NOMO-1 treated with dmso at 0.1 percent for 144 hours (cell line): ENCODE results near the gene ALOX12B.
"Not testable (repeated sequence)": the region's sequence is repeated elsewhere in the genome, so short reads cannot be mapped to it uniquely, and the experiment has no call there.

Experiments
- DNase-seq: peaks from one replicate; lab custom pipeline; 2025; ENCODE audit not compliant: unreplicated experiment; lab: John Stamatoyannopoulos, UW

ALOX12B gene

DNA sequence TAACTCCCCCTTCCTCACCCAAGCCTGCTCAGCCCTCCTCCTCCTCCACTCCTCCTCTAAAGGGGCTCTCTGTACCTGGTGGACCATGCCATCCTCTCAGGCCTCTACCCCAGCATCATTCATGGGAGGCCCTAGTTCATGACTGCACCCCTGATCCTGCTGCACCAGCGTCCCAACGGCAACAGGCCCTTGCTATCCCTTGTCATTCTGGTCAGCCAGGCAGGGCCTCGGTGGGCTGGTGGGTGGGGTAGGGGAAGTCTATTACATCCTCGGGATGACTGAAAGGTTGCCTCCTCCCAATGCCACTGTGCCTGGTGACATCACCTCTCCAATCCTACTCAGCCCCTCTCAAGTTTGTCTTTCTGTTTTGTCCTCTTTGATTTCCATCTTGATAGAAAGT lies 19.7 kb downstream of the ALOX12B start:
- DNase-seq: no peak

DNA sequence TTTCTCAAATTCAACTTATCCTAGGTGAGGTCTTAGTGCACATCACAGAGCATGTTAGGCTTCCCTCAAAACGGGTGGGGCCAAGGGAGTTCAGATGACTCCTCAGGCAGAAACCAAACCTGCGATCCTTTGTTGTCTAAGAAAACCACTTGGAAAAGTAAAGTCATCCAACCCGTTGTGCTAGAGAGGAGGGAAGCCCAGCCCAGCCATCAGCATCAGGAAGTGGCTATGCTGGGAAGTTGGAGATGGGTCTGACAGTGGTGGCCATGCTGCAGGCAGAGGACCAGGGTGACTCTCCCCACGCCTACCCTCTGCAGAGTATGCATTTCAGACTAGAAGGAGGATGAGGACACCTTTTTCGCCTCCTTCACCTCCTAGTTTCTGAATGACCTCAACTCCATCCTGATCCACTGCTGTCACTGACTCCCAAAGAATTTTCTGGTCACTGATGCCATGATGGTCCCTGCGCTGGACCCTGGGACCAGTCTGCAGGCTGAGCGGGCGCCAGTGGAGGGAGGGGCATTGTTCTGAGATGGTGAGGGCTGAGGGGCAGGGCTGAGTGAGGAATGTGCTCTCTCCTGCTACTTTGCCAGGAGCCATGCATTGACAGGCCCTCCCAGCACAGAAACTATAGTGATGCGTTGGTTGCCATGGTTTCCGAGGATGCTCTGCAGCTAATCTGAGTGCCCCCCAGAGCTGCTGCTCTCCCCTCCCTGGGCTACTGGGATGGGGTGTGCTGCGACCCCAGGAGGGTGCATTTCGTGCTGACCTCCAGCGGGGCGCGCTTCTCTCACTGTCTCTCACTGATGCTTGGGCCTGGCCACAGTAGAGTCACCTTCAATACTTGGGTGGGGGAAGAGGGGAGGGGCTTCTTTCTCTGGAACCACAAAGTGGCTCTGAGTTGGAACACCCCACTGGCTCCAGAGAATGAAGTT lies 20.4 kb downstream of the ALOX12B start:
- no peak for DNase-seq

GRCh38 chr17:8064561-8065019 lies 22.9 kb downstream of the ALOX12B start:
- DNase-seq: no peak

- no peak for DNase-seq
Observed at GRCh38 chr17:8063761-8064534, 23.6 kb downstream of the ALOX12B start.

DNA sequence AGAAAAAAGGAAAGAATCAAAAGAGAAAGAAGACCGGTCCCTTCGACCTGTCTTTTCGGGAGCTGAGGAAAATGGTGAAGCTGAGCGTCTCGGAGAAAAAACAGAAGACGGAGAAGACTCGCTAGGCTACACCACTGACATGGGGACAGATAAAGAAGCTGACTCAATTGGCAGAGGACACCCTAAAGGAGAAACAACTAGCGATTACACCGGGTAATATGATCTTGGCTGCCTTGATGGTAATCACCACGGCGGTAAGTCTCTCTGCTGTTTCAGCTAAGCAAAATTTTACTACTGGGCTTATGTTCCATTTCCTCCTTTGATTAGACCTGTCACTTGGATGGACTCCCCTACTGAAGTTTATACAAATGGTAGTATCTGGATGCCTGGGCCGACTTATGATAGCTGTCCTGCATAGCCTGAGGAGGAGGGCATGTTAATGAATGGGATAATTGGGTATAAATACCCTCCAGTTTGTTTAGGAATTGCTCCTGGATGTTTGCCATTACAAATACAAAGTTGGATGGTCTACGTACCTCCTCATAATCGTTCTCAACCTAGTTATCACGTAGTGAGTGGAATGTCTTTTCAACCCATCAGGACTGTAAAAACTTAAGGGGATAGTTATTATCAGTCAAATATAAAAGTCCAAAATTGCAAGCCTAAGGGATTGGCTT lies 24.6 kb downstream of the ALOX12B start:
- DNase-seq: no peak

- no peak for DNase-seq
Observed at GRCh38 chr17:8062435-8062806, 25.1 kb downstream of the ALOX12B start.

DNA sequence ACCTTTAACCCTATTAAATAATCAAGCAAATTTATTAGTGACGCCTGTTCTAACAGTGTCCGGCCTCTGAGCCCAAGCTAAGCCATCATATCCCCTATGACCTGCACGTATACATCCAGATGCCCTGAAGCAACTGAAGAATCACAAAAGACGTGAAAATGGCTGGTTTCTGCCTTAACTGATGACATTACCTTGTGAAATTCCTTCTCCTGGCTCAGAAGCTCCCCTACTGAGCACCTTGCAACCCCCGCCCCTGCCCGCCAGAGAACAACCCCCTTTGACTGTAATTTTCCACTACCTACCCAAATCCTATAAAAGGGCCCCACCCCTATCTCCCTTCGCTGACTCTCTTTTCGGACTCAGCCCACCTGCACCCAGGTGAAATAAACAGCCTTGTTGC lies 25.7 kb downstream of the ALOX12B start:
- not testable (repeated sequence) for DNase-seq

- DNase-seq: peak; percentile 50
Observed at GRCh38 chr17:8060274-8060673, 27.2 kb downstream of the ALOX12B start.

DNA sequence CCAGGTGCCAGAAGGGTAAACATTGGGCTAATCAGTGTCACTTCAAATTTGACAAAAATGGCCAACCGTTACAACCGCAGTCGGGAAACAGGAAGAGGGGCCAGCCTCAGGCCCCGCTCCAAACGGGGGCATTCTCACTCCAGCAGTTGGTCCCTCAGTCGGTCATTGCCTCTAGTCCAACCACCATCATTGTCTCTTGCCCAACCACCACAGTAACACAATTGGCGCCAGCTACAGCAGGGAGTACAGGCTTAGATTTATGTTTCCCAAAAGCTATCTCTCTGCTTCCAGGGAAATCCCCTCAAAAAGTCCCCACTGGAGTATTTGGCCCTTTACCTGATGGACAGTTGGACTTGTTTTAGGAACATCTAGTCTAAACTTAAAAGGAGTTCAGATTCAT lies 28.4 kb downstream of the ALOX12B start:
- no peak for DNase-seq

DNA sequence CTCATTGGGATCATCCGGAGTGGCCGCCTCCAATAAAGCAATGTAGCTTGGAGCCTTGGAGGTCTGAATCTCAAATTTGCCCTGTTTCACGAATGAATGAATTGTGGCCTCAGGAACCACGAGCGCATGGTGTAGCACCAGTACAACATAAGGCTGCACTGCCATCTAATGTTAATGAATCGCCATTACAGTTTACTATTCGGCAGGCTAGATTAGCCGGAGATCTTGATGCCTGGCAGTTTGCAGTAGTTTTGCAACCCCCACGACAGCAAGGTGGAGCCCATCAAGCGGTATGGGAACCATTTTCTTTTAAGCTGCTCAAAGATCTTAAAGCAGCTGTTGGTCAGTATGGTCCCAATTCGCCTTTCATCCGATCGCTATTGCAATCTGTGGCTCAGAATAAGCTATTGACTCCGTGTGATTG lies 29.8 kb downstream of the ALOX12B start:
- DNase-seq: peak; percentile 89

DNA sequence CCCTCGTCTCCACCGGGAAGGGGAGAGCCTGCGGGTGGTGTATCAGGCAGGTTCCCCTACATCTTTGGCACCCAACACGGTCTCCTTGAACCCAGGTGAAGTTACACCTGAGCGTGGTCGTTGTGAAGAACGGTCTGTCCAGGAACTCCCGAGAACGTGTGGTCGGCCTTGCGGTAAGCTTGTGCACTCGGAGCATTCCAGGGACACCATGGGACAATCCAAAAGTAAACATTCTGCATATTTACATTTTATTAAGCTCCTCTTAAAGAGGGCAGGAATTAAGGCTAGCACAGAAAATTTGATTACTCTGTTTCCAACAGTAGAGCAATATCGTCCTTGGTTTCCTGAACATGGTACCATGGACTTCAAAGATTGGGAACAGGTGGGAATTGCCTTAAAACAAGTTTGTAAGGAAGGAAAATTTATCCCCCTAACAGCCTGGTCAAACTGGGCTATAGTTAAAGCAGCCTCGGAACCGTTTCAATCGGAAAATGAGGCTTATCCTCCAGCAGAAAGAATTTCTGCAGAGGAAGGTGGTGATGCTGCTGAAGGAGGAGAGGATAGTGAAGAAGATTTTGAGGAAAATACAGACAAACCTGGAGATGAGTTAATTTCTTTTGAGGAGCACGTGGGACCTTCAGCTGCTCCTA lies 30.4 kb downstream of the ALOX12B start:
- DNase-seq: no peak

- peak; percentile 89 for DNase-seq
Observed at GRCh38 chr17:8056232-8056975, 31.1 kb downstream of the ALOX12B start.

DNA sequence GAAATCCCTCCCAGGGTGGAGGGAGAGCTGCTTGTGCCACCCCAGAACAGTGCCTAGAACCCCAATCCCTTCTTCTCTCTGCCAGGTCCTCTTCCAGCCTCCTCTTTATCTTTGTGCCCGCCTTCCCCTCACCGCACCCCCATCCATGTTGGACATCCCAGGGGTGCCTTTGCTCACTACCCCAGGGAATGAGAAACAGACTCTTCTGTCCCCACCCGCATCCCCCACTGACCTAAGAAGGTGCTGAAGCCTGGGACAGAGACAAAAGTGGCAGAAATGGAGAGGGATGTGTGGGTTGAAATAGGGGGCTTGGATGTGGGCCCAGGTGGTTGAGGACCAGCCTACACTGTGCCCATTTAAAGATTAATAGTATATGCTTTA lies 31.7 kb downstream of the ALOX12B start:
- DNase-seq: no peak

GRCh38 chr17:8053600-8053999 lies 33.9 kb downstream of the ALOX12B start:
- DNase-seq: no peak

- no peak for DNase-seq
Observed at GRCh38 chr17:8052256-8053252, 35.0 kb downstream of the ALOX12B start.

DNA sequence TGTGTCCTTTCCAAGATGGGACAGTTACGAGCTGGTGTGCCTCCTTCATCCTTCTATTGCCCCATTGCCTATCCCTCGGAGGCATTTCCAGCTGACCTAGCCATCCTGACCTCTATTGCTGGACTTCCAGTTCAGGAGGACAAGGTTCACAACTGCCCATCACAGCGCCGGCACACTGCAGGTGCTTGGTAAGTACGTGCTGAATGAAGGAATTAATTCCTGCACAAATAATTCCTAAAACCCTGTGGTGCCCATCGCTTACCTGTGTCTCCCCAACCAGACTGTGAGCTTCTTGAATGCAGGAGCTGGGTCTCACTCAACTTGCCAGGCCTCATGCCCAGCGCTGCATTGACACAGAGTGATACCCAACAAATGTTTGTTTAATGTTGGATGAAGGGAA lies 35.7 kb downstream of the ALOX12B start:
- DNase-seq: no peak

GRCh38 chr17:8048736-8049135 lies 38.8 kb downstream of the ALOX12B start:
- no peak for DNase-seq

DNA sequence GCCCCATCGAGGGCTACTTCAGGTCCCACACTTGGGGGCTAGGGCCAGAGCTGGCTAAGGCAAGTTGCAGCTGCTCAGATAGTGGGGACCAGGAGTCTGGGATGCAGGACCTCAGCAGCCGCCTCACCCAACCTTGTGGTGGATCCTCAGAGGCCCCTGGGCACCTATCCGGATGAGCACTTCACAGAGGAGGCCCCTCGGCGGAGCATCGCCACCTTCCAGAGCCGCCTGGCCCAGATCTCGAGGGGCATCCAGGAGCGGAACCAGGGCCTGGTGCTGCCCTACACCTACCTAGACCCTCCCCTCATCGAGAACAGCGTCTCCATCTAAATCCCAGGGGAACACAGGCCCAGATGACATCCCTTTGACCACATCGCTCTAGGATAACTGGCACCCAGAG lies 39.3 kb downstream of the ALOX12B start:
- no peak for DNase-seq

DNA sequence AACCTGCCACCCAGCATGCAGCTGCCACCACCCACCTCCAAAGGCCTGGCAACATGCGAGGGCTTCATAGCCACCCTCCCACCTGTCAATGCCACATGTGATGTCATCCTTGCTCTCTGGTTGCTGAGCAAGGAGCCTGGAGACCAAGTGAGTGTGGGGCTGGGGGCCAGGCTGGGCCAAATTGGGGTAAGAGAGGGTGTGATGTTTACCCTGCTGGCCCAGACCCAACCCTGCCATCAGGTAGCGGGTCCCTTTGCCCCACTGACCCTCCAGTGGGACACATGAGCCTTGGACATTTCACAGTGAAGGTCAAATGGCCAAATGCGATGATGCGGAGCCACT lies 39.8 kb downstream of the ALOX12B start:
- DNase-seq: no peak
